H1 (cell line): Measurements from ENCODE around the gene CEP83. TPM values are rescaled to one million over a fixed set of nuclear protein-coding genes. Genes with fewer than 3 reads are reported as not detected.

Experiments
- CTCF ChIA-PET: fragments of 300-600 bp; sonication (Branson Sonifier 250); formaldehyde crosslinking; loops from one replicate; lab custom pipeline; 2021; ENCODE audit not compliant: partially characterized antibody; lab: Charles Lee
- POLR2A ChIA-PET: fragments of 300-600 bp; sonication (Branson Sonifier 250); formaldehyde crosslinking; loops from one replicate; lab custom pipeline; 2021; ENCODE audit warnings: inconsistent platforms; ENCODE audit not compliant: partially characterized antibody; lab: Charles Lee
- DNase-seq, 2 experiments: peaks; one replicate each; pipeline versions ENCODE4 v3.0.0 to v3.0.0-alpha.2; 2010 to 2022; ENCODE audit warnings: low spot score in 2 of 2, low read depth in 1 of 2, mixed read lengths in 1 of 2
- FAIRE-seq: peaks from 2 replicates; lab custom pipeline; 2011; peaks lifted over from hg19 to GRCh38; lab: Jason Lieb, UNC
- H2AFZ ChIP-seq: 2 replicates; pipeline ENCODE4 v1.8.1; 2012; ENCODE audit warnings: low read length, inconsistent platforms
- H2AK5ac ChIP-seq: 2 replicates; pipeline ENCODE4 v1.6.1; 2013; ENCODE audit warnings: low read depth, low read length
- H2BK120ac ChIP-seq: replicated peaks from 2 replicates; pipeline ENCODE3; 2013; ENCODE audit warnings: low read depth, low read length, inconsistent platforms
- H2BK12ac ChIP-seq: 2 replicates; pipeline ENCODE4 v1.6.1; 2013; ENCODE audit warnings: low read depth, low read length
- H2BK15ac ChIP-seq: 2 replicates; pipeline ENCODE4 v1.6.1; 2013; ENCODE audit warnings: low read length
- H2BK20ac ChIP-seq: 2 replicates; pipeline ENCODE4 v1.6.1; 2013; ENCODE audit warnings: low read length
- H2BK5ac ChIP-seq: 2 replicates; pipeline ENCODE4 v1.6.1; 2013; ENCODE audit warnings: low read depth, low read length
- H3K14ac ChIP-seq: 2 replicates; pipeline ENCODE4 v1.6.1; 2013; ENCODE audit warnings: inconsistent platforms; ENCODE audit not compliant: insufficient read length
- H3K18ac ChIP-seq: 2 replicates; pipeline ENCODE4 v1.6.1; 2013; ENCODE audit warnings: low read length; ENCODE audit errors: extremely low read depth
- H3K23ac ChIP-seq: 2 replicates; pipeline ENCODE4 v1.6.1; 2013; ENCODE audit warnings: inconsistent platforms; ENCODE audit not compliant: insufficient read length
- H3K23me2 ChIP-seq: 2 replicates; pipeline ENCODE4 v1.6.1; 2013; ENCODE audit warnings: low read depth, low read length
- H3K27ac ChIP-seq: 2 replicates; pipeline ENCODE4 v1.6.1; 2011; ENCODE audit warnings: low read depth, low read length, inconsistent platforms
- H3K27me3 ChIP-seq, 4 experiments: replicated peaks in 1 of 4; 1 replicate in 1 of 4; 2 replicates in 3 of 4; pipeline versions ENCODE4 v1.6.1 to v1.8.1; 2011 to 2013; ENCODE audit warnings: low read length in 3 of 4, mild to moderate bottlenecking in 3 of 4, inconsistent platforms in 2 of 4, mixed read lengths in 2 of 4, moderate library complexity in 1 of 4; ENCODE audit not compliant: control insufficient read depth in 3 of 4, insufficient read depth in 3 of 4; ENCODE audit errors: extremely low read depth in 1 of 4
- H3K36me3 ChIP-seq, 4 experiments: 2 replicates each; pipeline versions ENCODE4 v1.6.1 to v1.8.1; 2011 to 2013; ENCODE audit warnings: mild to moderate bottlenecking in 4 of 4, low read length in 3 of 4, moderate library complexity in 2 of 4, control low read depth in 1 of 4, inconsistent platforms in 1 of 4; ENCODE audit not compliant: insufficient read depth in 4 of 4, control insufficient read depth in 2 of 4
- H3K4ac ChIP-seq: replicated peaks from 2 replicates; pipeline ENCODE3; 2013; ENCODE audit warnings: low read length, low read depth, mixed read lengths, inconsistent platforms; ENCODE audit not compliant: insufficient read length
- H3K4me1 ChIP-seq, 4 experiments: replicated peaks in 1 of 4; 1 replicate in 1 of 4; 2 replicates in 3 of 4; pipeline versions ENCODE4 v1.6.1 to v1.8.1; 2011 to 2013; ENCODE audit warnings: low read length in 3 of 4, inconsistent platforms in 2 of 4, mixed read lengths in 1 of 4; ENCODE audit not compliant: insufficient read depth in 4 of 4, control insufficient read depth in 3 of 4
- H3K4me2 ChIP-seq, 2 experiments: 2 replicates each; pipeline versions ENCODE4 v1.6.1 to v1.8.1; 2011 to 2013; ENCODE audit warnings: low read depth in 2 of 2, low read length in 2 of 2, control low read depth in 1 of 2, inconsistent platforms in 1 of 2, mild to moderate bottlenecking in 1 of 2; ENCODE audit not compliant: insufficient read depth in 1 of 2
- H3K4me3 ChIP-seq, 4 experiments: fragments of 200-600, 300-600 bp in 1 of 4; sonication (generic), shearing (Covaris generic), sonication (Bioruptor Twin) in 1 of 4; 2 replicates each; pipeline versions ENCODE4 v1.5.1 to v1.8.1; 2011 to 2016; ENCODE audit warnings: low read length in 4 of 4, low read depth in 3 of 4, control low read depth in 2 of 4, inconsistent platforms in 2 of 4, mild to moderate bottlenecking in 2 of 4, mixed read lengths in 1 of 4, moderate library complexity in 1 of 4; ENCODE audit not compliant: insufficient read depth in 2 of 4; ENCODE audit errors: extremely low read depth in 1 of 4
- H3K56ac ChIP-seq: replicated peaks from 2 replicates; pipeline ENCODE3; 2013; ENCODE audit warnings: low read depth, mild to moderate bottlenecking, mixed read lengths, low read length, inconsistent platforms; ENCODE audit not compliant: insufficient read length
- H3K79me1 ChIP-seq: 2 replicates; pipeline ENCODE4 v1.6.1; 2013; ENCODE audit warnings: low read depth, low read length, control low read depth
- H3K79me2 ChIP-seq, 2 experiments: 2 replicates each; pipeline versions ENCODE4 v1.6.1 to v1.8.1; 2012 to 2013; ENCODE audit warnings: low read length in 2 of 2, mild to moderate bottlenecking in 2 of 2, inconsistent platforms in 1 of 2; ENCODE audit not compliant: insufficient read depth in 2 of 2, control insufficient read depth in 1 of 2
- H3K9ac ChIP-seq, 4 experiments: replicated peaks in 1 of 4; 1 replicate in 1 of 4; 2 replicates in 3 of 4; pipeline versions ENCODE4 v1.6.1 to v1.8.1; 2011 to 2013; ENCODE audit warnings: low read depth in 3 of 4, low read length in 3 of 4, control low read depth in 2 of 4, mild to moderate bottlenecking in 2 of 4, moderate library complexity in 2 of 4, inconsistent platforms in 1 of 4; ENCODE audit errors: extremely low read depth in 1 of 4
- H3K9me3 ChIP-seq, 2 experiments: 2 replicates each; pipeline versions ENCODE4 v1.6.1 to v1.8.1; 2012 to 2013; ENCODE audit warnings: mild to moderate bottlenecking in 2 of 2, moderate library complexity in 2 of 2, control low read depth in 1 of 2, inconsistent platforms in 1 of 2, low read depth in 1 of 2, low read length in 1 of 2, mixed read lengths in 1 of 2; ENCODE audit not compliant: insufficient read depth in 2 of 2
- H4K20me1 ChIP-seq, 2 experiments: replicated peaks in 1 of 2; 2 replicates each; pipeline versions ENCODE3 to v1.8.1; 2011 to 2013; ENCODE audit warnings: inconsistent platforms in 2 of 2, low read length in 2 of 2, mild to moderate bottlenecking in 1 of 2; ENCODE audit not compliant: insufficient read depth in 2 of 2, control insufficient read depth in 1 of 2
- H4K5ac ChIP-seq: 2 replicates; pipeline ENCODE4 v1.6.1; 2013; ENCODE audit warnings: low read length, low read depth, mixed read lengths, inconsistent platforms; ENCODE audit not compliant: insufficient read length
- H4K8ac ChIP-seq: 2 replicates; pipeline ENCODE4 v1.8.0; 2013; ENCODE audit warnings: mild to moderate bottlenecking, moderate library complexity, low read length, inconsistent platforms; ENCODE audit not compliant: insufficient read depth; ENCODE audit errors: extremely low read depth
- H4K91ac ChIP-seq: replicated peaks from 2 replicates; pipeline ENCODE3; 2013; ENCODE audit warnings: low read length, mixed read lengths, inconsistent platforms; ENCODE audit not compliant: insufficient read length
- BACH1 ChIP-seq: IDR thresholded peaks from 2 replicates; pipeline ENCODE4 v1.6.1; 2012; ENCODE audit warnings: low read length, improper control_type of control experiment
- CEBPB ChIP-seq: IDR thresholded peaks from 2 replicates; pipeline ENCODE4 v1.6.1; 2012; ENCODE audit warnings: low read depth, low read length
- WGBS, 2 experiments: shearing (Covaris generic) in 1 of 2; methylation state at CpG; one replicate each; pipeline versions ENCODE4 v1.1.6 to v1.1.7; 2013 to 2015; ENCODE audit warnings: low lambda C conversion rate in 2 of 2, mixed read lengths in 2 of 2, inconsistent platforms in 1 of 2, low coverage in 1 of 2, missing lambda C conversion rate in 1 of 2; ENCODE audit not compliant: insufficient replicate concordance in 2 of 2, insufficient coverage in 1 of 2, insufficient read length in 1 of 2; ENCODE audit errors: extremely low coverage in 1 of 2, missing lambda C conversion rate in 1 of 2; 5-methylcytosine and 5-hydroxymethylcytosine counted together
- polyA plus RNA-seq, 7 experiments: library from polyadenylated mRNA; depleted of rRNA in 3 of 7; stranded (reverse) in 5 of 7; unstranded in 2 of 7; fragments of >200 nt in 5 of 7; fragments of 200-250 nt in 2 of 7; gene quantifications; 1 replicate in 5 of 7; 2 replicates in 1 of 7; 4 replicates in 1 of 7; pipeline versions ENCODE4 v1.2.1 to v1.2.3, GENCODE V29; 2011 to 2013; ENCODE audit warnings: missing spikeins in 2 of 7, mixed read lengths in 2 of 7
- total RNA-seq: library from RNA; stranded (reverse); fragmentation: NEBNext Ultra II Directional; extraction: Animal tissue kit (Norgen Biotek cat#: 25700); gene quantifications from 2 replicates; pipeline ENCODE4 v1.2.1, GENCODE V29; 2021

Gene CEP83
- total and polyA plus RNA-seq, 2 of the 8 experiments (the other 6 are each of a cell fraction or from before 2014, with no cell fraction given) = 6.0 to 25.8 TPM

- no peaks in the 10 kb centered on the region for H3K4me1 ChIP-seq
- DNase-seq = no peak
- H4K91ac ChIP-seq = no peak overlapping the region
- no peak overlapping the region for H2AK5ac ChIP-seq
- H2BK12ac ChIP-seq = no peak overlapping the region
- H3K79me1 ChIP-seq = no peaks in the 10 kb centered on the region; the same call in 1 of the 2 replicates
- no peaks in the 10 kb centered on the region for H3K27me3 ChIP-seq
- H3K9ac ChIP-seq = no peak overlapping the region
- no peak overlapping the region for H3K18ac ChIP-seq
- no peak overlapping the region for H3K27ac ChIP-seq
- no peak overlapping the region for H3K4me2 ChIP-seq
- no peak overlapping the region for H3K23ac ChIP-seq
- peaks cover 0 to 4% (median under 1%) of the 10 kb centered on the region in 4 experiments; a peak in 2 of 8 replicates for H3K36me3 ChIP-seq
- H3K4me3 ChIP-seq = no peak overlapping the region
- TF ChIP-seq CEBPB = peak; percentile 77
- no peak for TF ChIP-seq BACH1
- CTCF ChIA-PET = interaction anchor here (1.0 kb wide), 1 partner anchor 12 kb away, joined by 3 read pairs; no protein-coding TSS in a partner anchor
- no peak overlapping the region for H2BK15ac ChIP-seq
- H3K56ac ChIP-seq = no peak overlapping the region
- H3K4ac ChIP-seq = no peak overlapping the region
- POLR2A ChIA-PET = no interaction called here
- no peaks in the 10 kb centered on the region for H3K79me2 ChIP-seq
- no peak overlapping the region for H3K14ac ChIP-seq
- WGBS, 2 experiments = 93% methylated on average over 2 of the region's 2 CpGs; no CpG with 5 or more reads in 1 of the 2 experiments
- H2BK5ac ChIP-seq = no peak overlapping the region
- H3K9me3 ChIP-seq = no peaks in the 10 kb centered on the region
- H4K5ac ChIP-seq = no peak overlapping the region
- H4K8ac ChIP-seq = no peak overlapping the region
- no peak overlapping the region for H2BK120ac ChIP-seq
- H2BK20ac ChIP-seq = no peak overlapping the region
- no peak overlapping the region for H2AFZ ChIP-seq
- peaks cover 0 to 2% of the 10 kb centered on the region in 2 experiments for H4K20me1 ChIP-seq
- H3K23me2 ChIP-seq = no peaks in the 10 kb centered on the region
- no peak for FAIRE-seq
Observed at GRCh38 chr12:94374124-94374523, 85.5 kb downstream of the CEP83 start.
